DOHH2 (cell line): ENCODE results near the gene RNMT.

Source experiments
- CTCF ChIP-seq: fragments of 200-600 bp; sonication (generic); IDR thresholded peaks from one replicate; pipeline ENCODE4 v1.5.1; 2014; ENCODE audit warnings: antibody characterized with exemption, mild to moderate bottlenecking, low read depth, low read length; ENCODE audit not compliant: poor library complexity, severe bottlenecking
- EZH2phosphoT487 ChIP-seq: fragments of 200-600 bp; sonication (generic); IDR thresholded peaks from 2 replicates; pipeline ENCODE4 v1.6.1; 2017; ENCODE audit warnings: borderline replicate concordance, mild to moderate bottlenecking, antibody characterized with exemption, low read length, moderate library complexity, mixed read lengths

GRCh38 chr18:13758622-13759021 is 32.1 kb downstream of the RNMT start:
- TF ChIP-seq CTCF (no peak), EZH2phosphoT487 (no peak)
